Lung (tissue), 12 donors: Measurements from ENCODE around the gene SAMD9L. TPM values are rescaled to one million over a fixed set of nuclear protein-coding genes. Genes with fewer than 3 reads are reported as not detected.

Experiments used
- ATAC-seq: fragments of 200-7000 bp; cut with Tn5 transposase; one replicate; pipeline ENCODE4 v1.9.1; 2020; ENCODE audit warnings: moderate number of reproducible peaks; ENCODE audit not compliant: insufficient read depth, low FRiP score
- DNase-seq, 3 donors: peaks; one replicate each; pipeline ENCODE4 v3.0.0-alpha.2; 2013 to 2017
- H3K27ac ChIP-seq, 2 donors: one replicate each; pipeline ENCODE4 v1.5.1; 2013; ENCODE audit warnings: mild to moderate bottlenecking in 2 of 2, moderate library complexity in 2 of 2, control low read depth in 1 of 2, inconsistent platforms in 1 of 2, low read depth in 1 of 2, low read length in 1 of 2
- H3K27me3 ChIP-seq, 3 donors: one replicate each; pipeline ENCODE4 v1.5.1; 2013; ENCODE audit warnings: low read length in 2 of 3; ENCODE audit not compliant: control insufficient read depth in 3 of 3, insufficient read depth in 3 of 3
- H3K36me3 ChIP-seq, 4 donors: one replicate each; pipeline ENCODE4 v1.5.1; 2013; ENCODE audit warnings: low read length in 4 of 4, mild to moderate bottlenecking in 1 of 4, moderate library complexity in 1 of 4; ENCODE audit not compliant: control insufficient read depth in 4 of 4, insufficient read depth in 4 of 4
- H3K4me1 ChIP-seq, 5 donors: one replicate each; pipeline ENCODE4 v1.5.1; 2013; ENCODE audit warnings: low read length in 5 of 5, mild to moderate bottlenecking in 2 of 5, moderate library complexity in 1 of 5; ENCODE audit not compliant: control insufficient read depth in 5 of 5, insufficient read depth in 5 of 5
- H3K4me3 ChIP-seq: one replicate; pipeline ENCODE4 v1.5.1; 2013; ENCODE audit warnings: mild to moderate bottlenecking, control low read depth, moderate library complexity
- H3K9ac ChIP-seq, 2 donors: one replicate each; pipeline ENCODE4 v1.5.1; 2013; ENCODE audit warnings: low read length in 2 of 2, control low read depth in 1 of 2; ENCODE audit not compliant: insufficient read depth in 1 of 2
- H3K9me3 ChIP-seq, 4 donors: one replicate each; pipeline ENCODE4 v1.5.1; 2013; ENCODE audit warnings: low read length in 3 of 4, mild to moderate bottlenecking in 1 of 4, moderate library complexity in 1 of 4; ENCODE audit not compliant: control insufficient read depth in 4 of 4, insufficient read depth in 3 of 4
- CTCF ChIP-seq: IDR thresholded peaks from 2 replicates; pipeline ENCODE4 v1.5.1; 2012; ENCODE audit warnings: mild to moderate bottlenecking; ENCODE audit errors: control extremely low read depth, extremely low read depth
- WGBS, 2 donors: extraction: QIAGEN DNeasy Blood & Tissue Kit; methylation state at CpG; one replicate each; pipeline ENCODE4 v1.1.7; 2013; 5-methylcytosine and 5-hydroxymethylcytosine counted together
- polyA plus RNA-seq, 2 donors: library from polyadenylated mRNA; stranded (reverse); fragments of 200-250 nt; gene quantifications; one replicate each; pipeline ENCODE4 v1.2.1, GENCODE V29; 2013
- total RNA-seq, 2 donors: library from RNA; depleted of rRNA in 1 of 2; stranded (reverse); fragments of >200 nt in 1 of 2; gene quantifications; one replicate each; pipeline ENCODE4 v1.2.1, GENCODE V29; 2014 to 2021
- donor health status: control.
- donor health status: control.
- donor health status: Bipolar disorder and iron deficiency.
- donor health status: healthy.
- donor health status: DM: yes; HTN: yes; CAD: no.

SAMD9L gene
- total and polyA plus RNA-seq, 4 donors = 6.4 to 23.9 (median 18.5) TPM

- Histone ChIP-seq H3K27me3 (no peaks in the 10 kb centered on the region), H3K9ac (peak overlapping the region in 1 of 2 donors; percentile 86), H3K4me1 (peaks cover 2 to 8% (median 3%) of the 10 kb centered on the region in 5 donors), H3K4me3 (peak overlapping the region; percentile 24), H3K27ac (no peak overlapping the region), H3K36me3 (peaks cover 0 to 3% (median 0%) of the 10 kb centered on the region in 4 donors), H3K9me3 (peaks cover 0 to 7% (median 0%) of the 10 kb centered on the region in 4 donors)
- DNase-seq = peak in 2 of 3 donors; percentile 12 to 29
- no peak for ATAC-seq
- 43 to 68% methylated on average over 1 of the region's 1 CpG for WGBS, 2 donors
- TF ChIP-seq CTCF = no peak
Measured at GRCh38 chr7:93117327-93117726, 30.9 kb downstream of the SAMD9L start.

GRCh38 chr7:93115796-93116195 lies 32.4 kb downstream of the SAMD9L start:
- Histone ChIP-seq H3K36me3 (peaks cover 0 to 3% (median 0%) of the 10 kb centered on the region in 4 donors), H3K9me3 (peaks cover 0 to 4% (median 0%) of the 10 kb centered on the region in 4 donors), H3K4me3 (no peak overlapping the region), H3K9ac (no peak overlapping the region), H3K4me1 (peaks cover 2 to 8% (median 3%) of the 10 kb centered on the region in 5 donors), H3K27ac (no peak overlapping the region), H3K27me3 (no peaks in the 10 kb centered on the region)
- no peak for ATAC-seq
- no peak for TF ChIP-seq CTCF
- no peak for DNase-seq
- WGBS, 2 donors = 89% methylated on average over 7 of the region's 7 CpGs

DNA sequence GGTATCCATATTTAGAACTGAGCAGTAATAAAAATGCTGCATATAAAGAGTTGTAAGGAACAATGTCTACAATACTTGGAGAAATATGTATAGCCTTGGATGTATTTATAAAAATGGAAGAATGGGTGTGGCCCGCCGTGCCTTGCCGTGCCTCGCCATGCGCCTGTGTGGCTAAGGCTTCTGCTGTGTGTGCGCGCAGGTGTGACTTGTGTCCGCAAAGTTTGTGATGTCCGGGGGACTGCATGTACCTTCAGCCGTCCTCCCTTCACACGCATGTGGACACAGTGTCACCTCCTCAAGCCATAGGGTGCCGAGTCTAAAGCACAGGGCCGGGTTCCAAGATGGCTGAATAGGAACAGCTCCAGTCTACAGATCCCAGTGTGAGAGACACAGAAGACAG lies 40.2 kb downstream of the SAMD9L start:
- ATAC-seq = no peak
- Histone ChIP-seq H3K27me3 (no peaks in the 10 kb centered on the region), H3K36me3 (peaks cover 15 to 34% (median 23%) of the 10 kb centered on the region in 4 donors), H3K27ac (no peak overlapping the region), H3K9me3 (peaks cover 14 to 31% (median 21%) of the 10 kb centered on the region in 4 donors), H3K4me1 (no peaks in the 10 kb centered on the region), H3K9ac (no peak overlapping the region), H3K4me3 (no peak overlapping the region)
- 92 to 97% methylated on average over 13 of the region's 13 CpGs for WGBS, 2 donors
- no peak for TF ChIP-seq CTCF
- no peak for DNase-seq

GRCh38 chr7:93097388-93097787 lies 50.8 kb downstream of the SAMD9L start:
- no peaks in the 10 kb centered on the region for H3K4me1 ChIP-seq
- peaks cover 3 to 24% (median 13%) of the 10 kb centered on the region in 4 donors for H3K9me3 ChIP-seq
- no peak for TF ChIP-seq CTCF
- WGBS, 2 donors = 77 to 81% methylated on average over 2 of the region's 2 CpGs
- no peaks in the 10 kb centered on the region for H3K36me3 ChIP-seq
- no peak overlapping the region for H3K27ac ChIP-seq
- DNase-seq = no peak
- H3K9ac ChIP-seq = no peak overlapping the region
- no peak for ATAC-seq
- H3K27me3 ChIP-seq = no peaks in the 10 kb centered on the region
- no peak overlapping the region for H3K4me3 ChIP-seq
